K562 (cell line): ENCODE measurements around the gene PITRM1. TPM values are rescaled to one million over a fixed set of nuclear protein-coding genes. Genes with fewer than 3 reads are reported as not detected.

Experiments used
- ATAC-seq: fragments of 200-7000 bp; cut with Tn5 transposase; 3 replicates; pipeline ENCODE4 v1.9.1; 2020; ENCODE audit warnings: moderate library complexity
- BruUV-seq: library from RNA; stranded (reverse); fragments of 400-500 nt; replicated peaks from 2 replicates; lab custom pipeline; 2021; lab: Mats Ljungman, UMichigan
- CTCF ChIA-PET: fragments of 300-600 bp; formaldehyde crosslinking; extraction: SDS; loops from one replicate; lab custom pipeline; 2021; ENCODE audit warnings: low intra/inter-chr PET ratio; lab: Yijun Ruan, JAX
- POLR2A ChIA-PET: fragments of 300-600, 350-650 bp; sonication (Branson Sonifier 250); formaldehyde crosslinking; extraction: SDS; loops from one replicate; lab custom pipeline; 2021; ENCODE audit warnings: antibody characterized with exemption, inconsistent platforms; lab: Yijun Ruan, JAX
- DNase-seq, 4 experiments: peaks; one replicate each; pipeline versions ENCODE4 v3.0.0 to v3.0.0-alpha.2; 2011 to 2018; ENCODE audit warnings: low spot score in 3 of 4, mixed read lengths in 3 of 4; ENCODE audit errors: extremely low read depth in 1 of 4
- FAIRE-seq: peaks from 2 replicates; lab custom pipeline; 2011; peaks lifted over from hg19 to GRCh38; lab: Jason Lieb, UNC
- H2AFZ ChIP-seq: 2 replicates; pipeline ENCODE4 v1.6.0; 2011; ENCODE audit warnings: low read depth, low read length, control low read depth, inconsistent platforms
- H3K27ac ChIP-seq: fragments of 200-600 bp; 3 replicates; pipeline ENCODE4 v1.8.0; 2011; ENCODE audit warnings: low read depth, mild to moderate bottlenecking, control low read depth, inconsistent platforms, low read length, moderate library complexity, mixed read lengths; ENCODE audit errors: extremely low read depth
- H3K27me3 ChIP-seq, 2 experiments: fragments of 300-600 bp in 1 of 2; 2 replicates in 1 of 2; 3 replicates in 1 of 2; pipeline versions ENCODE4 v1.6.0 to v1.8.0; 2011; ENCODE audit warnings: inconsistent platforms in 2 of 2, low read length in 2 of 2, mild to moderate bottlenecking in 1 of 2, mixed read lengths in 1 of 2, moderate library complexity in 1 of 2; ENCODE audit not compliant: control insufficient read depth in 2 of 2, insufficient read depth in 2 of 2
- H3K36me3 ChIP-seq: fragments of 300-600 bp; 3 replicates; pipeline ENCODE4 v1.8.0; 2011; ENCODE audit warnings: mild to moderate bottlenecking, low read length, inconsistent platforms; ENCODE audit not compliant: control insufficient read depth, insufficient read depth
- H3K4me1 ChIP-seq, 2 experiments: fragments of 200-600 bp in 1 of 2; replicated peaks in 1 of 2; 2 replicates in 1 of 2; 3 replicates in 1 of 2; pipeline versions ENCODE4 v1.5.1 to v1.8.0; 2011; ENCODE audit warnings: inconsistent platforms in 2 of 2, low read length in 2 of 2, mild to moderate bottlenecking in 1 of 2, mixed read lengths in 1 of 2, moderate library complexity in 1 of 2; ENCODE audit not compliant: control insufficient read depth in 2 of 2, insufficient read depth in 2 of 2
- H3K4me2 ChIP-seq: 2 replicates; pipeline ENCODE4 v1.6.1; 2011; ENCODE audit warnings: low read length, control low read depth, inconsistent platforms, mixed read lengths; ENCODE audit not compliant: insufficient read depth
- H3K4me3 ChIP-seq: fragments of 200-600 bp; sonication (generic), shearing (Covaris generic); 2 replicates; pipeline ENCODE4 v1.5.1; 2016; ENCODE audit warnings: control low read depth, inconsistent platforms
- H3K79me2 ChIP-seq: fragments of 200-600 bp; 3 replicates; pipeline ENCODE4 v1.8.0; 2011; ENCODE audit warnings: low read length, inconsistent platforms; ENCODE audit not compliant: control insufficient read depth, insufficient read depth
- H3K9ac ChIP-seq, 2 experiments: 2 replicates each; pipeline versions ENCODE4 v1.6.0 to v1.6.1; 2011; ENCODE audit warnings: low read depth in 2 of 2, low read length in 2 of 2, control low read depth in 1 of 2, inconsistent platforms in 1 of 2, mild to moderate bottlenecking in 1 of 2, mixed read lengths in 1 of 2; ENCODE audit not compliant: insufficient read depth in 1 of 2
- H3K9me1 ChIP-seq: one replicate; pipeline ENCODE4 v1.6.0; 2011; ENCODE audit warnings: inconsistent platforms, mild to moderate bottlenecking, low read length, moderate library complexity; ENCODE audit not compliant: control insufficient read depth, insufficient read depth
- H3K9me3 ChIP-seq: replicated peaks from 2 replicates; pipeline ENCODE4 v1.5.1; 2011; ENCODE audit warnings: low read depth, low read length, inconsistent platforms; ENCODE audit not compliant: control insufficient read depth, insufficient read depth
- H4K20me1 ChIP-seq: replicated peaks from 2 replicates; pipeline ENCODE4 v1.6.1; 2011; ENCODE audit warnings: low read length, inconsistent platforms, mixed read lengths; ENCODE audit not compliant: control insufficient read depth, insufficient read depth
- CXXC5 ChIP-seq: fragments of 250-450 bp; sonication (Bioruptor Pico); IDR thresholded peaks from 2 replicates; pipeline ENCODE4 v1.8.0; 2022; ENCODE audit warnings: inconsistent platforms, mild to moderate bottlenecking, moderate library complexity
- HBP1 ChIP-seq: fragments of 450-650 bp; formaldehyde crosslinking; IDR thresholded peaks from 2 replicates; pipeline ENCODE4 v1.4.0; 2022; ENCODE audit warnings: missing genetic modification characterization
- HDAC8 ChIP-seq: fragments of 450-650 bp; IDR thresholded peaks from 2 replicates; pipeline ENCODE4 v1.6.1; 2016; ENCODE audit warnings: mild to moderate bottlenecking, missing genetic modification characterization, moderate library complexity, missing compliant biosample characterization
- HLTF ChIP-seq: fragments of 450-650 bp; IDR thresholded peaks from 2 replicates; pipeline ENCODE4 v1.6.1; 2016
- KLF10 ChIP-seq: fragments of 250-450 bp; sonication (Bioruptor Pico); IDR thresholded peaks from 2 replicates; pipeline ENCODE4 v1.6.1; 2021; ENCODE audit warnings: matching md5 sums
- PKNOX1 ChIP-seq: fragments of 450-650 bp; IDR thresholded peaks from 2 replicates; pipeline ENCODE4 v1.6.1; 2016
- WGBS: fragments of 100-300 bp; shearing (Covaris generic); methylation state at CpG from one replicate; pipeline ENCODE4 v1.1.6; 2016; ENCODE audit warnings: low coverage, mixed read lengths; ENCODE audit not compliant: insufficient coverage; ENCODE audit errors: missing lambda C conversion rate; 5-methylcytosine and 5-hydroxymethylcytosine counted together
- in situ Hi-C: fragments of 300-500 bp; cut with MboI; formaldehyde crosslinking; loops from 4 replicates; pipeline ENCODE4 v1.15.0; 2018; ENCODE audit warnings: inconsistent platforms, mixed read lengths
- intact Hi-C: fragments of 100-400 bp; cut with micrococcal nuclease; formaldehyde crosslinking; loops from 2 replicates; pipeline ENCODE4 v1.14.2; 2022
- polyA plus RNA-seq, 8 experiments: library from polyadenylated mRNA; depleted of rRNA in 4 of 8; stranded (reverse) in 5 of 8; unstranded in 3 of 8; fragments of >200 nt; fragmentation: Nextera tagmentation in 2 of 8; fragmentation: Illumina TruSeq in 1 of 8; extraction: Ambion mirVana in 2 of 8; extraction: Trizol in 1 of 8; gene quantifications; 2 replicates each; pipeline versions ENCODE4 v1.2.1 to v1.2.3, GENCODE V29; 2011 to 2014; ENCODE audit warnings: inconsistent platforms in 1 of 8, missing spikeins in 1 of 8
- total RNA-seq, 7 experiments: library from RNA; depleted of rRNA in 6 of 7; stranded (reverse); fragments of >200 nt in 6 of 7; fragmentation: Illumina TruSeq in 2 of 7; extraction: Trizol in 2 of 7; gene quantifications; 2 replicates each; pipeline versions ENCODE4 v1.2.1 to v1.2.3, GENCODE V29; 2011 to 2021; ENCODE audit warnings: low replicate concordance in 1 of 7
- TF ChIP-seq, protein P1 (sequence below): sonication (generic); formaldehyde crosslinking; IDR thresholded peaks from 2 replicates; pipeline ENCODE4 v1.8.0; 2022; ENCODE audit warnings: missing genetic modification reagents, mild to moderate bottlenecking, moderate library complexity, borderline replicate concordance

Gene PITRM1
- total and polyA plus RNA-seq, 9 of the 15 experiments (the other 6 are each of a cell fraction or from before 2014, with no cell fraction given), result 21.1 to 70.4 (median 39.7) TPM

- intact Hi-C loops (no loop called here), in situ Hi-C loops (no loop called here)
- no peak overlapping the region for H2AFZ ChIP-seq
- 8% methylated on average over 5 of the region's 5 CpGs for WGBS
- no peaks in the 10 kb centered on the region for H4K20me1 ChIP-seq
- no peaks in the 10 kb centered on the region for H3K79me2 ChIP-seq
- ATAC-seq (no peak), FAIRE-seq (no peak), DNase-seq (no peak)
- TF ChIP-seq PKNOX1 (no peak), HDAC8 (tag) (no peak), CXXC5 (CRISPR knock-in tag) (no peak), HLTF (no peak), KLF10 (CRISPR knock-in tag) (no peak), HBP1 (CRISPR knock-in tag) (no peak)
- TF ChIP-seq, protein P1, sequence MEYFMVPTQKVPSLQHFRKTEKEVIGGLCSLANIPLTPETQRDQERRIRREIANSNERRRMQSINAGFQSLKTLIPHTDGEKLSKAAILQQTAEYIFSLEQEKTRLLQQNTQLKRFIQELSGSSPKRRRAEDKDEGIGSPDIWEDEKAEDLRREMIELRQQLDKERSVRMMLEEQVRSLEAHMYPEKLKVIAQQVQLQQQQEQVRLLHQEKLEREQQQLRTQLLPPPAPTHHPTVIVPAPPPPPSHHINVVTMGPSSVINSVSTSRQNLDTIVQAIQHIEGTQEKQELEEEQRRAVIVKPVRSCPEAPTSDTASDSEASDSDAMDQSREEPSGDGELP (CRISPR knock-in tag), result no peak
- H3K9me1 ChIP-seq, result no peaks in the 10 kb centered on the region
- ChIA-PET POLR2A (no interaction called here), CTCF (no interaction called here)
- no peak overlapping the region for H3K27ac ChIP-seq
- H3K9me3 ChIP-seq, result no peaks in the 10 kb centered on the region; the same call in 1 of the 2 replicates
- no TSS peak for BruUV-seq
- H3K36me3 ChIP-seq, result no peaks in the 10 kb centered on the region
- no peak overlapping the region for H3K9ac ChIP-seq
- H3K4me2 ChIP-seq, result no peak overlapping the region
- peaks cover 13 to 29% of the 10 kb centered on the region in 2 experiments; a peak in 4 of 5 replicates for H3K27me3 ChIP-seq
- H3K4me3 ChIP-seq, result no peak overlapping the region
- H3K4me1 ChIP-seq, result peaks cover 3 to 10% of the 10 kb centered on the region in 2 experiments; a peak in 3 of 5 replicates
These were observed 5.5 kb upstream of the PITRM1 start for GRCh38 chr10:3178042-3178441.
